Liver (tissue), 3 donors: Measurements from ENCODE around the gene DCBLD2.

Experiments used
- CTCF ChIP-seq: fragments of 150-350 bp; IDR thresholded peaks from 2 replicates; pipeline ENCODE4 v1.5.1; 2017; ENCODE audit warnings: improper control_type of control experiment, low read depth, low read length; ENCODE audit not compliant: missing input control
- MAX ChIP-seq: IDR thresholded peaks from 2 replicates; pipeline ENCODE4 v1.6.1; 2016; ENCODE audit warnings: antibody characterized with exemption
- SP1 ChIP-seq: IDR thresholded peaks from 2 replicates; pipeline ENCODE4 v1.6.1; 2018; ENCODE audit warnings: antibody characterized with exemption, mild to moderate bottlenecking
- TAF1 ChIP-seq: conservative IDR thresholded peaks from 2 replicates; pipeline ENCODE4 v1.6.1; 2016; ENCODE audit warnings: antibody characterized with exemption, mild to moderate bottlenecking
- YY1 ChIP-seq: IDR thresholded peaks from 2 replicates; pipeline ENCODE4 v1.6.1; 2016; ENCODE audit warnings: antibody characterized with exemption, mild to moderate bottlenecking
- ZBTB33 ChIP-seq: IDR thresholded peaks from 2 replicates; pipeline ENCODE4 v1.6.1; 2016; ENCODE audit warnings: antibody characterized with exemption
- TF ChIP-seq, protein P1 (sequence below): IDR thresholded peaks from 2 replicates; pipeline ENCODE4 v1.6.1; 2016; ENCODE audit warnings: antibody characterized with exemption, mild to moderate bottlenecking
- donor health status: healthy.
- donor health status: healthy.

DNA sequence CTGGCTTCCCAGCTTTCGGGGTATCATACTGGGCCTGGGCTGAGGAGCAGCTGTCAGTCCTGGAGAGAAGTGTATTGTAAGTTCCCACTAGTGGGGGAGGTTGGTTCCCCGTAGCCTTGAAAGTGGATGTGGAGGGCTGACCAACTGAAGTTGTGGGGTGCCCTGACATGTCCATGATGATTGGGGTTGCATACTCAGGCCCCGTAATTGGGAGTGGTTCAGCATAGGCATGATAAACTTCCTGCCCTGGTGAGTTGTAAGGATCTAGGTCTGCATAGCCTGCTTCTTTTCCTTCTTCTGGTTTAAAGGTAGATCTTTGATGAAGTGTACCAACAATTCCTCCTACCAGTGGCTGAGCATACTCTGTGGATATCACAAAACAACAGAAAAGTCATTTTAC is 102.0 kb downstream of the DCBLD2 start:
- TF ChIP-seq CTCF = no peak
- no peak for TF ChIP-seq SP1
- TF ChIP-seq YY1 = no peak
- TF ChIP-seq MAX = no peak
- TF ChIP-seq, protein P1, sequence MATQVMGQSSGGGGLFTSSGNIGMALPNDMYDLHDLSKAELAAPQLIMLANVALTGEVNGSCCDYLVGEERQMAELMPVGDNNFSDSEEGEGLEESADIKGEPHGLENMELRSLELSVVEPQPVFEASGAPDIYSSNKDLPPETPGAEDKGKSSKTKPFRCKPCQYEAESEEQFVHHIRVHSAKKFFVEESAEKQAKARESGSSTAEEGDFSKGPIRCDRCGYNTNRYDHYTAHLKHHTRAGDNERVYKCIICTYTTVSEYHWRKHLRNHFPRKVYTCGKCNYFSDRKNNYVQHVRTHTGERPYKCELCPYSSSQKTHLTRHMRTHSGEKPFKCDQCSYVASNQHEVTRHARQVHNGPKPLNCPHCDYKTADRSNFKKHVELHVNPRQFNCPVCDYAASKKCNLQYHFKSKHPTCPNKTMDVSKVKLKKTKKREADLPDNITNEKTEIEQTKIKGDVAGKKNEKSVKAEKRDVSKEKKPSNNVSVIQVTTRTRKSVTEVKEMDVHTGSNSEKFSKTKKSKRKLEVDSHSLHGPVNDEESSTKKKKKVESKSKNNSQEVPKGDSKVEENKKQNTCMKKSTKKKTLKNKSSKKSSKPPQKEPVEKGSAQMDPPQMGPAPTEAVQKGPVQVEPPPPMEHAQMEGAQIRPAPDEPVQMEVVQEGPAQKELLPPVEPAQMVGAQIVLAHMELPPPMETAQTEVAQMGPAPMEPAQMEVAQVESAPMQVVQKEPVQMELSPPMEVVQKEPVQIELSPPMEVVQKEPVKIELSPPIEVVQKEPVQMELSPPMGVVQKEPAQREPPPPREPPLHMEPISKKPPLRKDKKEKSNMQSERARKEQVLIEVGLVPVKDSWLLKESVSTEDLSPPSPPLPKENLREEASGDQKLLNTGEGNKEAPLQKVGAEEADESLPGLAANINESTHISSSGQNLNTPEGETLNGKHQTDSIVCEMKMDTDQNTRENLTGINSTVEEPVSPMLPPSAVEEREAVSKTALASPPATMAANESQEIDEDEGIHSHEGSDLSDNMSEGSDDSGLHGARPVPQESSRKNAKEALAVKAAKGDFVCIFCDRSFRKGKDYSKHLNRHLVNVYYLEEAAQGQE = no peak
- no peak for TF ChIP-seq TAF1
- no peak for TF ChIP-seq ZBTB33
